NCI-H510A treated with DMSO at 0.1 percent for 48 hours (cell line): Measurements from ENCODE around the gene MCTP2.

Experiments used
- DNase-seq: peaks from one replicate; lab custom pipeline; 2025; lab: John Stamatoyannopoulos, UW

The MCTP2 gene, protein sequence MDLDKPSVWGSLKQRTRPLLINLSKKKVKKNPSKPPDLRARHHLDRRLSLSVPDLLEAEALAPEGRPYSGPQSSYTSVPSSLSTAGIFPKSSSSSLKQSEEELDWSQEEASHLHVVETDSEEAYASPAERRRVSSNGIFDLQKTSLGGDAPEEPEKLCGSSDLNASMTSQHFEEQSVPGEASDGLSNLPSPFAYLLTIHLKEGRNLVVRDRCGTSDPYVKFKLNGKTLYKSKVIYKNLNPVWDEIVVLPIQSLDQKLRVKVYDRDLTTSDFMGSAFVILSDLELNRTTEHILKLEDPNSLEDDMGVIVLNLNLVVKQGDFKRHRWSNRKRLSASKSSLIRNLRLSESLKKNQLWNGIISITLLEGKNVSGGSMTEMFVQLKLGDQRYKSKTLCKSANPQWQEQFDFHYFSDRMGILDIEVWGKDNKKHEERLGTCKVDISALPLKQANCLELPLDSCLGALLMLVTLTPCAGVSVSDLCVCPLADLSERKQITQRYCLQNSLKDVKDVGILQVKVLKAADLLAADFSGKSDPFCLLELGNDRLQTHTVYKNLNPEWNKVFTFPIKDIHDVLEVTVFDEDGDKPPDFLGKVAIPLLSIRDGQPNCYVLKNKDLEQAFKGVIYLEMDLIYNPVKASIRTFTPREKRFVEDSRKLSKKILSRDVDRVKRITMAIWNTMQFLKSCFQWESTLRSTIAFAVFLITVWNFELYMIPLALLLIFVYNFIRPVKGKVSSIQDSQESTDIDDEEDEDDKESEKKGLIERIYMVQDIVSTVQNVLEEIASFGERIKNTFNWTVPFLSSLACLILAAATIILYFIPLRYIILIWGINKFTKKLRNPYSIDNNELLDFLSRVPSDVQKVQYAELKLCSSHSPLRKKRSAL

DNA sequence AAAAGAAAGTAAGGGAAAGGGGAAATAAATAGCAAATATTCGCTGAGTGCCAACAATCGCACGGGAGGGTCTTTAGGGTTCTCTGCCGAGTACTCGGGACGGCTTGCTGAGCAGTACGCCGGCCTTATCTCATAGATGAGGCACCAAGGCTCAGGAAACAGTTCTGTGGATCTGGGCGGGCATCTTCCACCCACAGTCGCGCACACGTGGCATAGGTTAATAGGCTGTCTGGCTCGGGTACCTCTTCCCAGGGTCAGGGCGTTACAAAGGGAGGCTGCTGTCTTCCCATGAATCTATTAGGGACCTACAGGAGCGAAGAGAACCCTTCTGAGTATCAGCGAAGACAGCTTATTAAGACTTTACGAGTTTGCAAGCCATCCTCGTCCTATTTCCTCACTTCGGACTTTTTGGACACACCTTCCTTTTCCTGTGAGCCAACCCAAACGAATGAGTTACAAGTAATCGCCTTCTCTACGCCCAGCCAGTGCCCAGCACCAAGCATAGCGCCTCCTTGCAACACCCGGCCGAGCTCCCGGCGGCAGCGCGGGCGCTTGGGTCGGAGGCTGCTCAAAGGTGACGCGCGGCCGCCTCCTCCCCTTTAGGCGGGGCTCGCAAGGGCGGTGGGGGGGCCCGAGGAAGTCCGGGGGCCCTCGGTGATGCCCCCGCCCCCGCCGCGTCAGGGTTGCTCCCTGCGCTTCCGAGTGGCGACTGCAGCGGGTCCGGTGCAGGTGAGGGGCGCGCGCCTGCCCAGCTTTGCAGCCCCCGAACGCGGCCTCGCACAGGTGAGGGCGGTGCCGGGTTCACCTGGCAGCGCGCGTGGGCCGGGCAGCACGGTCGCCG is at the start of gene MCTP2:
TSS of gene MCTP2 (plus strand) at position 679 of the 840 bp plus-strand sequence. CDS start 66,705 bp downstream, outside the sequence.
- DNase-seq, result peak; percentile 68

DNA sequence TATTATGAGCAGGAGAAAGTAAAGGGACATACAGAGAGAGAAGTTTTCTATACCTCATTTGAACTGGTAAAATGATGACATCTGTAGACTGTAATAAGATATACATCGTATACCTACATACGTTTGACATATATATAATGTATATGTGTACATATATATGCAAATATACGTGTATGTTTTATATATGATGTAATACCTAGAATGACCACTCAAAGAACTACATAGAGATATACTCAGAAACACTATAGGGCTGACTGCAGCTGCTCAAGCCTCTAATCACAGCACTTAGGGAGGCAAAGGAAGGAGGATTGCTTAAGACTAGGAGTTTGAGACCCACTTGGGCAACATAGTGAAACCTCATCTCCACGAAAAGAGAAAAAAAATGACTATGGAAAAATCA is 48.5 kb upstream of the MCTP2 start:
- DNase-seq, result no peak

DNA sequence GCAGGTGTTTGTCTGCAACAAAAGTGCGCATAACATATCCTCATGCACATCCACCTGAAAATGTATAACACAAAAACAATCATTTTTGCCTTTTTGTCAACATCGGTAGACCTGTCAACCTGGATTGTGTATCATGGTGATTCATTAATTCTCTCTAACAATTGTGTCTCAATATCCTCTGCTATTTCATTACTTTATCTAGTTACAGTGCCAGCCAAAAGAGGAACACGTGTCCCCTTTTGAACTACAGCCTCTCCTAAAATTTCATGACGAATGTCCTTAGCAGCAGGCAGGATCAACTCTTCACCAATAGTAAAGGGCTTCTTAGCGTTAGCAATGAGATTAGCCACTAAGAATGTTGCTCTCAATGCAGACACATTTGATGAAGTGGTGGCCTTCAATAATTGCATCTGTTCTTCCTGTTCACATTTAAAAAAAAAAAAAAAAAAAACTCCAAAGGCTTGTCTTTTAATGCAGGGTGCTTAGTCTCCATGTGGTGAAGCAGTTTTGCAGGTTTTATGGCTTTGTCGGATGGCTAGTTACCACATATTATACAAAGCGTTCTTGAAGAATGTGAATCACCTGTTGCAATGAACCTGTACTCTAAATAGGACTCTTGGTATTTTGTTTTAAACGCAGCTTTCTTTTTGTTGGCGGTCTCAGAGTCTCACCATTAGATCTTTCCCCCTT is 45.7 kb upstream of the MCTP2 start:
- no peak for DNase-seq

DNA sequence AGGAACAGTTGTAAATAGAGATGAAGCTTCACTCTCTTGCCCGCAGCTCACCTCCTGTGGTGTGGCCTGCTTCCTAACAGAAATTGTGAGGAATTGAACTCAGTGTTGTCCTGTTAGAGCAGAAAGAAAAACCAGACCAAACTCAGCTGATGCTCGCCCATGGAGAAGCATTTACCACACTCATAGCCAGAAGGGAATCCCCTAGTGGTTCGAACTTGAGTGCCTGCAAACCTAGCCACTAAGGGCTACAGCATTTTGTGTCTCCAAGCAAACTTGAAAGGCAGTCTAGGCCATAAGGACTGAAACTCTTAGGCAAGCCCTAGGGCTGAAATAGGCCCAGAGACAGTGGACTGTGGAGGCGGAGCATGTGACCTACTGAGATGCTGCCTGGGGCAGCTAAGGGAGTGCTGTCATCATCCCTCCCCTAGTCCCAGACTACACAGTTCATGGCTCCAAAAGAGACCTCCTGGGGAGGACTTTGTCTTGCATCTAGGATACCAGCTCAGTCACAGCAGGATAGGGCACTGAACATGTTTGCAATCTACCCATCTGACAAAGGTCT is 44.5 kb upstream of the MCTP2 start:
- no peak for DNase-seq

DNA sequence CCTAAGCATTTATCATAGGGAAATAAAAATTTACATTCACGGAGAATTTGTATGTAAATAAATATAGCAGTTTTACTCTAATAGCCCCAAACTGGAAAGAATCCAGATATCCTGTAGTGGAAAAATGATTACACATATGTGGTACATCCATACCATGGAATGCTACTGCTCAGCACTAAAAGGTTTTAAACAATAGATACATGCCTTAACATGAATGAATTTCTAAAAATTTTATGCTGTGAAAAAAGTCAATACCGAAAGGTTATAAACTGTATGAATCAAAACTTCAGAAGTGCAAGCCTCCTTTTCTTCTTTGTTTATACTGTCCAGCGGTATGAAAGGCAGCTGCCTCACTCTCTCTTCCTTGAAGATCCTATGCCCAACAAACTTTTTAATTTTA is 37.5 kb upstream of the MCTP2 start:
- DNase-seq, result no peak

DNA sequence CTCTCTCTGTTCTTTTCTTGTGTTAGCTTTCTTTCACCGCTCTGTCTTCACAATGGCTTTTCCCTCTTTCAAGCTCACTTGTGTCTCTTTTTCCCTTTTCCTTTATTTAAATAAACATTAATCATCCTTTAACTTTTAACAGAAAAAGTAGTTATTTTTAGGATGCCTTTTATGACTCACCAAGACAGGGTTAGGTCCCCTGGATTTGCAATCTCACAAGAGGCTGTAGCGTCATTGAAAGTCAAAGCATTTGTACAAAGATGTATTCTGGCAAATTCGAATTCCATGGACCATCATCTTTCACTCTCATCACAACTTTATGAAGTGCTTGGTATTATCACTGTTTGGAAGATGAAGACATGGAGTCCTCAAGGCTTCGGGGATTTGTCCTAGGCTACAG is 34.8 kb upstream of the MCTP2 start:
- no peak for DNase-seq

DNA sequence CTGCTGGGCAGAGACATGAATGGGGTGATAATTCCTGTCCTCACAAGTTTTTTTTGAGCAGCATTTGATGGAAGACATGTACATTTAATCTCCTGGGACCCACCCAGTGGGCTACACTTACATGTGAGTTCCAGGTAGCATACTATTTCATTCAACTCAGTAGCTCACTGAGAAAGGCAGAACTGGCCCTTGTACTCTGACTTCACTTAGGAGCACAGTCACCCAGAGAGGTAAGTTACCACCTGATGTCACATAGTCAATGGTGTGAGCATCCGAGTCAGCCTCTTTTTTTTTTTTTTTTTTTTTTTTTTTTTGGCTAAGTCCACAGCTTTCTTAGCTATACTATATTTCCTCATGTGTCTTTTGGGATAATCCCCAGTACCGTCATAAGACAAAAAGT is 32.7 kb upstream of the MCTP2 start:
- DNase-seq, result no peak

DNA sequence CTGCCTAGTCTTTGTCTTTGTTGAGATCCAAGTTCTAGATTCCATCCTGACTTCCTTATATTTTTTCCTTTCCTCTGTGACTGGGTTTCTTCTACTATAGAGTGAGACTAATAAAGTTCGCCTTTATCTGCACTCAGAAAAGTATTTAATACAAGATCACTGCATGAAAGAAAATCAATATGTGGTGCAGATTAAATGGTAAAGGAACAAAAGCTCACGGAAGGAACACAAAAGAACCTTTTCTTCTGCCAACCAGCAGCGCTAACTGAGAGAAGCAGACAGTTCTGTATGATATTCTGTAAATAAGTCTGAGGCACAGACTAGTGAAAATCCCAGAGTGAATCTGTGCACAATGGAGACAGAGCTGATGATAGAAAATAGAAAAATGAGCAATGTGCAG is 31.6 kb upstream of the MCTP2 start:
- no peak for DNase-seq

DNA sequence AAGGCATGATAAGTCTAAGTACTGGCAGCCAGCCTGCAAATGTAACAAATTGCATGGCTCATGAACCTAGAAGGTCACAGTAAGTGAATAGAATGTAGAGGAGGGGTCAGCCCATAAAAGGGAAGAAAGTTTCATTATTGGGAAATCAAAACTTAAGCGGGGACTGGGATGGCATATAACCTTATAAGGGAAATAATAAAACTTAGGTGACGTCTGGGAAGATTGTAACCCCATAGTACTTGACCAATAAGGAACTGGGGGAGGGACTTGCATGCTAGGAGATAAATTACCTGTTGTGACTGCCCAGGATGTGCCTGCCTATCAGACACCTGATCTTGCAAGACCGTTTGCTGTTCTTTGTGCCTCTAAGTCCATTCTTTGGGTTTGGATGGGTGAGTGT is 28.1 kb upstream of the MCTP2 start:
- no peak for DNase-seq

DNA sequence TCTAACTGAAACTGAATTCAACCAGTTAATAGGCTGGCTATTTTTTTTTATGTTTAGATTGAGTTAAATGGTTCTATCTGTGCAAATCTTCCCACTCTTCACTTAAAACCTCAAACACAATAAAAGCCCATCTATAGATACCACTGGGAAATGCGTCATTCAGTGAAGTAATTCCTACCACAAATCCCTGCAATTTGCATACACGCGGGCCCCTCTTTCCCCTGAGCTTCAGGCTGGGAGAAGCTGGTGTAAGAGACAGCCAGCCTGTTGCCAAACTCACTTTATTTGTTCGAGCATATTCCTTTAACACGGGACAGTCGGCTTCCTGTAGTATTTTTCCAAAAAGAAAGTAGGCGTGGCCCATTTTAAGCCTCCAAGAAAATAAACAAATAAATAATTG is 26.0 kb upstream of the MCTP2 start:
- no peak for DNase-seq

DNA sequence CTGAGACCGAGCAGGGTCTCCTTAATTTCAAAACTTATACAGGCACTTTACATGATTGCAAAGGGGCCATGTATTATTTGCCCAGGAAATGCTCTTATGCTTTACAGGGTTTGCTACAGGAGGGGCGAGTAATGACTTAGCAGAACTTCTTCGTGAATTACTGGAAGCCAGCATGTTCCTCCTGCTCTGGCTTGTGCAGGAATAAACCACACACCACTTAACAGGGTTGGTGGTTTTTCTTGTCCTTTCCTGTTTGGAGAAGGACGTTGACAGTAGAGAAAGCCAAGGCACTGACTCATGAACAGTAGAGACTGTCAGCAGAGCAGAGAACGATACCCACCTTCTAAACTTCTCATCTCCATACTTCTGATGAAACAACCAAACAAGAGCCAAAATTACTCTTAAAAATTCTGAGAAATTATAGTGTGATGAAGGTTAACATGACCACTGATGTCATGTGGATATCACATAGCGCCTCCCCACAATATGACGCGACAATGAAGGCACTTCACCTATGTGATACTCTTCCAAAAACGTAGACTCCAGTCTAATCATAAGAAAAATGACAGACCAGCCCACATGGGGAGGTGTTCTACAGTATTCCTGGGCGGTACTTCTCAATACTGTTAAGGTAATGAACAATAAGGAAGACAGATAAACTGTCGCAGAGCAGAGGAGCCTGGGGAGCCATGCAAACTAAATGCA is 24.7 kb upstream of the MCTP2 start:
- DNase-seq, result no peak

DNA sequence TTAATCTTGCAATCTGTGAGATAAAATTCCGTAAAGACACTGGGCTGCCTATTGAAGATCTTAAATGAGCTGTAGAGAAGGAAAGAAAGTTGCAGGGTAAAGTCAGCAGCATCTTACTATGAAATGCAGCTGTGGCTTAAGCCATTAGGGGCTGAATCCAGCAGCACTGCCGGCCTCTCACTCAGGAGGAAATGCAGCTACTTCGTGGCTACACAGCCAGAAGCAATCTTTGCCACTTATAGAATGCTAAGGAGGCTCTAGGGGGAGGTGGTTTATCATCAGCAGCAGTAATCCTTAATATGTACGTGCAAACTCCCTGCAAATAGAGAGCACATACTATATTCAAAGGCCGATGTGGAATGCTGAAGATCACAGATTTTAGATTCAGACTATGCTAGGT is 19.1 kb upstream of the MCTP2 start:
- no peak for DNase-seq

DNA sequence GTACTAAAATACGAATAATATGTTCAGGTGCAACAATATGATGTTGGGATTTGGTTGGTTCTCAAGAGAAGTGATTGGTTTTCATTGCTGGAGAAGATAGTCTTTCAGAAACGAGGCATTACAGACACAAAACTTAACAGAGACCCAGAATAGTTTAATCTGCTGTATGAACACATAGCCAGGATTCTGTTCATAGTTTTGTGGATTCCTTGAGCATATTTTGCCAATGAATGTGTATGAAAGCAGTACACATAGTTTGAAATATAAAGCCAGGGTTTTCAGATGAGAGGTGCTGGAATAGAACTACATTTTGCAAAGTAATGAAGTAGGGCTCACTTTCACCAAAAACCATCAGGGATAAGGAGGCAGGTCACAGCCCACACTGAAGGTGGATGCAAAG is 5.7 kb upstream of the MCTP2 start:
- DNase-seq, result no peak

DNA sequence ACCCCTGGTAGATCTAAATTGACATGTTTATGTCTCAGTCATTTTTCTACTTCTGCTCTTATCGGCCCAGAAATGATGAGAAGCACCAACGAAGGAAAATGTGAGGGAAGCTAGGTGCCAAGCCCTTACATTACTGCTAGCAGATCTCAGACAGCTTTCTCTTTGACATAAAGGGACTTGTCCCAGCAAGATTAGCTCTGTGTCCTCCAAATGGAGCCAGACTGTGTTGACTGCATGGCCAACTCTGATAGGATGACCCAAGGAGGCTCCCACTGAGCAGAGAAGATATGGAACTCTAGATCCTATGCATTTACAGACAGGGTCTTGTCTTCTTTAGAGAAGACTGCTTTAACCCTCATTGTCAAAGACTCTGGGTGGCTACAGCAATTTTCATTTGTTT is 2.8 kb upstream of the MCTP2 start:
- no peak for DNase-seq

DNA sequence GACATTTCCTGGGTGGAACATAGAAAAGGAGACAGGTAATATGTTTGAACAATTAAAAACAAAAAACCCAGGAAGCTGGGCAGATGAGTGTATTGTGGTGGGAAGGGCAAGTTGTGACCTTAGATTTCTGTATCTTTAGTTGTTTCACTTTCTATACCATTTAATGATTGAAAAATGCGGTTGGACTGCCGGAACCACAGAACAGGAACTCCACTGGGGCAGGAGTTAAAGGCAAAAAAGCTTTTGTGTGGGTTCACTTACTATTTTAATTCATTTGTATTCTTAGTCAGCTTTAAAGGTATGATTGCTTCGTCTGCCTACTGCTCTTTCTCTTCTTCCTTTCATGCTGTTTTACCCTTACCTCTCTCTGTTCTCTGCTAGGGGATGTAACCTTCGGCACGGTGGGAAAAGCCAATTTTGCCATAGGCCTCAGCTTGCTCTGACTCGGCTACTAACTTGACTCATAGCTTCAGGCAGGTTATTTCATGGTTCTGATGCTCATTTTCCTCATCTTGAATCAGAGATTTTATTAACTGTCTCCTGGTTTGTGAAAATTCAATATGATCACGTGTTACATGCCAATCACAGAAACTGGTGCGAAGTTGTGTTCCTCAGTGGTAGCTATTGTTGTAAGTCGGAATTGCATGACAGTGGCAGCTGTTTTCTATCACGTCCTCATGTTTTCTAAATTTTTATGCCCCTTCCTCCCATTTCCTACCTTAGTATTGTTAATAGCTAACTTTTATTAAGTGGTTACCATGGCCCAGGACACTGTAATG is 1.6 kb upstream of the MCTP2 start:
- no peak for DNase-seq

DNA sequence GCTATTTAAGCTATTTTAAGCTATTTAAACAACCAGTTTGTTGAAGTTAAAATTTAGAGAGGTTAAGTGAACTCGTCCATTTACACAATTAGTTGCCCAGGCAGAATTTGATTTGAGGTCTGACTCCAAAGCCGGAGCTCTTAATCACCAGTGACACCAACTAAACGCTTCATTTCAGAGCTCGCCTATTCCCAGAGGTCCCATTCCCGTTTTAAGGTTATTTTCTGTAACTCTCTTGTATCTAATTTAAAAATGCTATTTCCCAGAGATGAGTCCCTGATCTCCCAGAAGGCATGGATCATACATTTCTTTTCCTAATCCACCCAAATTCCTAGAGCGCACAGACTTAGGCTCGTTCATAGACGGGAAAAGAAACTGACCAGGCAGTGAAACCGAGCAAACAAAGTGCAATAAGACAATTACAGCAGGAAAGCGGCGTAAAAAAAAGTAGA is 904 bp upstream of the MCTP2 start:
- no peak for DNase-seq

DNA sequence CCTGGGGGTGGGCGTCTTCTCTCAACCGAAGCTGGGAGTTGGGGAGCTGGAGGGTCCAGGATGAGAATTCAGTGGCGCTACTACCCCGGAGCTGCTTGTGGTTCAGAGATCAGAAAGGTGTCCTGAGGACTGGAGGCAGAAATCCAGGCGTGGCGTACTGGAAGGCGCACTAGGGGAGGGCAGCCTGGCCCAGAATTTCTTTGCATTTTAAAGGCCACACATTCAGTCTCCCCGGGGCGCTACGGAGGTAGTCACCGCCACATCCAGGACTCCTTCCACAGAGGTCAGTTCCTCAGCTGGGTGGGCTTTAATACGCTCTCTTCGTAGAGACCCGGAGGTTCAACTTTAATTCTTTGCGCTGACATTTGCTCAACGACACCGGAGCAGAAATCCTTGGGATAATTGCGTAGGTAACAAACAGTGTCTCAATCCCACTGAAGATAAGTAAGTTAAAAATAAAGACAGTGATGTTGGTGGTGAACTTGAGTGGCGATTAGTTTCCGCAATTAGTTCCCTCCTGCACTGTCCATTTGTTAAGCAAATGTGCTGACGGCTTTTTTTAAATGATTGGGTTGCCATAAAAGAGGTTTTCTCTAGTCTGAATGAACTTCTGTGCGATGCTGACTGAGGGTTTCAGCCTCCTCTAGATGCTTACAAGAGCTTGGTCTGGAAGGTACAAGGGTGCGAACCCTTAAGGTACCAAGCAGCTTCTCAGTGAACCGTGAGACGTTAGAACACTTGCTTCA is 535 bp downstream of the MCTP2 start:
- no peak for DNase-seq

DNA sequence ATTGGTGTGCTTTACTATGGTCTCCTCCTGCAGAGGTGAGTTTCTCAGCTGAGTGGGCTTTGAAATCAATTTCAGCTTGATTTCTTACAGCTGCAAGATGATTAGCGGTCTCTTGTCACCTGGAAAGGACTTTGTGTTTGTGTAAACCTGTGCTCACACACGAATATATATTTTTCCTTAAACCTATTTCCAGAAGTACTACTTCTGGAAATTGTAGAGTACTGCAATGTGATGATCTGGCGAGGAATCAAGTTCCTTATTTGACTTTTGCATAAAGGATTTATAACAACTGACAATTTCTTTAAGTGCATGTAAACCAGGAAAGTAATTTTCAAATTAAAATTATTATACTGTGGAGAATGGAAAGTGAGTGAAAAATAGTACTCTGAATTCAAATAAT is 2.1 kb downstream of the MCTP2 start:
- no peak for DNase-seq

DNA sequence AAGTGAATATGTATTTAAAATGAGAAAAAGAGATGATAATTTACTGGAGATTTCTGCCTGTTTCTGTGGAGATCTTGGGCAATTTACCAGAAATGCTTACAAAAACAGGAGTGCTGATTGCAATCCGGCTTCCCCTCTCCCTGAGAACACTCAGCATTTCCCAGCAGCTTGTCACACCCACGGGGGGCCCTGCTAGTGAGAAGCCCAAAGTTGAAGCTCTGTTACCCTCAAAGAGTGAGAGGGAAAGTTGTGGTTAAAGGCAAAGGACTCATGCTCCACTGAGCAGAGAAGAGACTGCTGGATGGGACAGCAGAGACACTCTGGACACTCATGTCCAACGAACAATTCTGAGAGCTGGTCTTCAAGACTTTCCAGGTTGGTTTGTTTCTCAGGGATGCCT is 2.9 kb downstream of the MCTP2 start:
- DNase-seq, result no peak
